NCI-H446 treated with DMSO at 0.1 percent for 48 hours (cell line): Measurements from ENCODE around the gene C19orf85.
"Not testable (repeated sequence)": the region's sequence is repeated elsewhere in the genome, so short reads cannot be mapped to it uniquely, and the experiment has no call there.

Experiments used
- DNase-seq: peaks from one replicate; lab custom pipeline; 2025; lab: John Stamatoyannopoulos, UW

C19orf85 gene

GRCh38 chr19:55440411-55441105 lies 24.0 kb downstream of the C19orf85 start:
- no peak for DNase-seq

GRCh38 chr19:55439052-55439451 lies 25.5 kb downstream of the C19orf85 start:
- no peak for DNase-seq

GRCh38 chr19:55437410-55437809 lies 27.1 kb downstream of the C19orf85 start:
- DNase-seq = no peak

GRCh38 chr19:55436847-55437246 lies 27.7 kb downstream of the C19orf85 start:
- DNase-seq = no peak

- DNase-seq = no peak
Observed at GRCh38 chr19:55435020-55435419, 29.5 kb downstream of the C19orf85 start.

GRCh38 chr19:55434356-55434919 lies 30.1 kb downstream of the C19orf85 start:
- DNase-seq = no peak

- no peak for DNase-seq
Observed at GRCh38 chr19:55433292-55433691, 31.3 kb downstream of the C19orf85 start.

GRCh38 chr19:55432241-55432959 lies 32.2 kb downstream of the C19orf85 start:
- DNase-seq = no peak

- no peak for DNase-seq
Observed at GRCh38 chr19:55431183-55431582, 33.4 kb downstream of the C19orf85 start.

- no peak for DNase-seq
Observed at GRCh38 chr19:55426042-55426441, 38.5 kb downstream of the C19orf85 start.

- DNase-seq = no peak
Observed at GRCh38 chr19:55424518-55424917, 40.0 kb downstream of the C19orf85 start.

GRCh38 chr19:55423225-55424005 lies 41.1 kb downstream of the C19orf85 start:
- DNase-seq = no peak

- DNase-seq = not testable (repeated sequence)
Observed at GRCh38 chr19:55421281-55421680, 43.3 kb downstream of the C19orf85 start.

- no peak for DNase-seq
Observed at GRCh38 chr19:55419624-55420236, 44.8 kb downstream of the C19orf85 start.

GRCh38 chr19:55419103-55419502 lies 45.4 kb downstream of the C19orf85 start:
- DNase-seq = no peak

- peak; percentile 54 for DNase-seq
Observed at GRCh38 chr19:55418185-55418584, 46.4 kb downstream of the C19orf85 start.
